ENCODE results near the gene SLC5A2. TPM values are rescaled to one million over a fixed set of nuclear protein-coding genes. Genes with fewer than 3 reads are reported as not detected.
A peak's percentile ranks its signal among the peaks of the same experiment; 100 is the strongest.

The SLC5A2 gene
- total and polyA plus RNA-seq, 2 of the 13 experiments (the other 11 are each of a cell fraction or from before 2014, with no cell fraction given): 0.24 to 0.97 TPM

DNA sequence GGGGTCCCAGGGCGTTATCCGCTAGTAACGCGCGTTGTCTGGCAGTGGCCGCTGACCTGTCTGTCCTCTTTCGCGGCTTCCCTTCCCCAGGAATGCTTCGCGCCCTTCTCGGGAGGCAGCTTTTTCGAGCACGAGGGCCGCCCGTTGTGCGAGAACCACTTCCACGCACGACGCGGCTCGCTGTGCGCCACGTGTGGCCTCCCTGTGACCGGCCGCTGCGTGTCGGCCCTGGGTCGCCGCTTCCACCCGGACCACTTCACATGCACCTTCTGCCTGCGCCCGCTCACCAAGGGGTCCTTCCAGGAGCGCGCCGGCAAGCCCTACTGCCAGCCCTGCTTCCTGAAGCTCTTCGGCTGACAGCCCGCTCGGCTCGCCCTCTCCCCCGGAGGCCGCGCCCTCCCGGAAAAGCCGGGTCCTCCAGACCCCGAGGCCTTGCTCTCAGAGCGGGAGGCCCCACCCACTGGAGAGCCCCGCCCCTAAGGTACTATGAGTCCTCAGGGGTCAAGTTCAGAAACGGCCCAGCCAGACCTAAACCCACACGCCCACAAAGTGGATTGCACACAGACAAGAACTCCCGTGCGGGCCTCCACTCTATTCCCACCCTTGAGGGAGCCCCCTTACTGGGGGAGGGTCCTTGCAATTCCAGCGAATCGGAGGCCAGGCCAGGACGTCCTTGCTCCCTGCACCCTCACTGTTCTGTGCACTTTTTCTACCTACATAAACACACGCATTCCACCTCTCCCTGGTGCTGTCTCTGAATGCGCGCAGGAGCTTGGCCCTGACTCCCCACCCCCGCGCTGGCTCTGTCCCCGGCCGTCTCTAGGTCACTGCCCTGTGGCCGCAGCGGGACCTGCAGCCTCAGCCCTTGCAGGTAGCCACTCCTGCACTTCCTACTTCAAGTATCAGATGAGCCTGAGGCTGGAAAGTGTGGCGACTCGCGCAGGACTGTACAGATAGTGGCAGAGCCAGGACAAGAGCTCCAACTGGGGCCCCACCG, 5.4 kb upstream of the SLC5A2 start (continued):
- TF ChIP-seq, protein P1, sequence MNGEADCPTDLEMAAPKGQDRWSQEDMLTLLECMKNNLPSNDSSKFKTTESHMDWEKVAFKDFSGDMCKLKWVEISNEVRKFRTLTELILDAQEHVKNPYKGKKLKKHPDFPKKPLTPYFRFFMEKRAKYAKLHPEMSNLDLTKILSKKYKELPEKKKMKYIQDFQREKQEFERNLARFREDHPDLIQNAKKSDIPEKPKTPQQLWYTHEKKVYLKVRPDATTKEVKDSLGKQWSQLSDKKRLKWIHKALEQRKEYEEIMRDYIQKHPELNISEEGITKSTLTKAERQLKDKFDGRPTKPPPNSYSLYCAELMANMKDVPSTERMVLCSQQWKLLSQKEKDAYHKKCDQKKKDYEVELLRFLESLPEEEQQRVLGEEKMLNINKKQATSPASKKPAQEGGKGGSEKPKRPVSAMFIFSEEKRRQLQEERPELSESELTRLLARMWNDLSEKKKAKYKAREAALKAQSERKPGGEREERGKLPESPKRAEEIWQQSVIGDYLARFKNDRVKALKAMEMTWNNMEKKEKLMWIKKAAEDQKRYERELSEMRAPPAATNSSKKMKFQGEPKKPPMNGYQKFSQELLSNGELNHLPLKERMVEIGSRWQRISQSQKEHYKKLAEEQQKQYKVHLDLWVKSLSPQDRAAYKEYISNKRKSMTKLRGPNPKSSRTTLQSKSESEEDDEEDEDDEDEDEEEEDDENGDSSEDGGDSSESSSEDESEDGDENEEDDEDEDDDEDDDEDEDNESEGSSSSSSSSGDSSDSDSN (CRISPR knock-in tag; IDR thresholded peaks at IDR 0.05): peak; percentile 82
- TF ChIP-seq KDM1A (CRISPR knock-in tag; IDR thresholded peaks at IDR 0.05): no peak
- TF ChIP-seq ZNF124 (CRISPR knock-in tag; IDR thresholded peaks at IDR 0.05): no peak; the same call in 1 of the 2 replicates
- TF ChIP-seq GTF2F1 (IDR thresholded peaks at IDR 0.05; ENCODE audit: low read length): no peak; the same call in 1 of the 2 replicates
- peak; percentile 28; the same call in 1 of the 2 replicates for TF ChIP-seq NFKB2 (CRISPR knock-in tag; IDR thresholded peaks at IDR 0.05; ENCODE audit: borderline replicate concordance)
- TF ChIP-seq, protein P2, sequence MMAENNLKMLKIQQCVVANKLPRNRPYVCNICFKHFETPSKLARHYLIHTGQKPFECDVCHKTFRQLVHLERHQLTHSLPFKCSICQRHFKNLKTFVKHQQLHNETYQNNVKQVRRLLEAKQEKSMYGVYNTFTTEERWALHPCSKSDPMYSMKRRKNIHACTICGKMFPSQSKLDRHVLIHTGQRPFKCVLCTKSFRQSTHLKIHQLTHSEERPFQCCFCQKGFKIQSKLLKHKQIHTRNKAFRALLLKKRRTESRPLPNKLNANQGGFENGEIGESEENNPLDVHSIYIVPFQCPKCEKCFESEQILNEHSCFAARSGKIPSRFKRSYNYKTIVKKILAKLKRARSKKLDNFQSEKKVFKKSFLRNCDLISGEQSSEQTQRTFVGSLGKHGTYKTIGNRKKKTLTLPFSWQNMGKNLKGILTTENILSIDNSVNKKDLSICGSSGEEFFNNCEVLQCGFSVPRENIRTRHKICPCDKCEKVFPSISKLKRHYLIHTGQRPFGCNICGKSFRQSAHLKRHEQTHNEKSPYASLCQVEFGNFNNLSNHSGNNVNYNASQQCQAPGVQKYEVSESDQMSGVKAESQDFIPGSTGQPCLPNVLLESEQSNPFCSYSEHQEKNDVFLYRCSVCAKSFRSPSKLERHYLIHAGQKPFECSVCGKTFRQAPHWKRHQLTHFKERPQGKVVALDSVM (CRISPR knock-in tag; IDR thresholded peaks at IDR 0.05): peak; percentile 87
- no peak; the same call in 1 of the 2 replicates for TF ChIP-seq TBX3 (IDR thresholded peaks at IDR 0.05; ENCODE audit: borderline replicate concordance)
- peak; percentile 57; the same call in 1 of the 2 replicates for TF ChIP-seq TBP (CRISPR knock-in tag; IDR thresholded peaks at IDR 0.05)
- TF ChIP-seq, protein P3, sequence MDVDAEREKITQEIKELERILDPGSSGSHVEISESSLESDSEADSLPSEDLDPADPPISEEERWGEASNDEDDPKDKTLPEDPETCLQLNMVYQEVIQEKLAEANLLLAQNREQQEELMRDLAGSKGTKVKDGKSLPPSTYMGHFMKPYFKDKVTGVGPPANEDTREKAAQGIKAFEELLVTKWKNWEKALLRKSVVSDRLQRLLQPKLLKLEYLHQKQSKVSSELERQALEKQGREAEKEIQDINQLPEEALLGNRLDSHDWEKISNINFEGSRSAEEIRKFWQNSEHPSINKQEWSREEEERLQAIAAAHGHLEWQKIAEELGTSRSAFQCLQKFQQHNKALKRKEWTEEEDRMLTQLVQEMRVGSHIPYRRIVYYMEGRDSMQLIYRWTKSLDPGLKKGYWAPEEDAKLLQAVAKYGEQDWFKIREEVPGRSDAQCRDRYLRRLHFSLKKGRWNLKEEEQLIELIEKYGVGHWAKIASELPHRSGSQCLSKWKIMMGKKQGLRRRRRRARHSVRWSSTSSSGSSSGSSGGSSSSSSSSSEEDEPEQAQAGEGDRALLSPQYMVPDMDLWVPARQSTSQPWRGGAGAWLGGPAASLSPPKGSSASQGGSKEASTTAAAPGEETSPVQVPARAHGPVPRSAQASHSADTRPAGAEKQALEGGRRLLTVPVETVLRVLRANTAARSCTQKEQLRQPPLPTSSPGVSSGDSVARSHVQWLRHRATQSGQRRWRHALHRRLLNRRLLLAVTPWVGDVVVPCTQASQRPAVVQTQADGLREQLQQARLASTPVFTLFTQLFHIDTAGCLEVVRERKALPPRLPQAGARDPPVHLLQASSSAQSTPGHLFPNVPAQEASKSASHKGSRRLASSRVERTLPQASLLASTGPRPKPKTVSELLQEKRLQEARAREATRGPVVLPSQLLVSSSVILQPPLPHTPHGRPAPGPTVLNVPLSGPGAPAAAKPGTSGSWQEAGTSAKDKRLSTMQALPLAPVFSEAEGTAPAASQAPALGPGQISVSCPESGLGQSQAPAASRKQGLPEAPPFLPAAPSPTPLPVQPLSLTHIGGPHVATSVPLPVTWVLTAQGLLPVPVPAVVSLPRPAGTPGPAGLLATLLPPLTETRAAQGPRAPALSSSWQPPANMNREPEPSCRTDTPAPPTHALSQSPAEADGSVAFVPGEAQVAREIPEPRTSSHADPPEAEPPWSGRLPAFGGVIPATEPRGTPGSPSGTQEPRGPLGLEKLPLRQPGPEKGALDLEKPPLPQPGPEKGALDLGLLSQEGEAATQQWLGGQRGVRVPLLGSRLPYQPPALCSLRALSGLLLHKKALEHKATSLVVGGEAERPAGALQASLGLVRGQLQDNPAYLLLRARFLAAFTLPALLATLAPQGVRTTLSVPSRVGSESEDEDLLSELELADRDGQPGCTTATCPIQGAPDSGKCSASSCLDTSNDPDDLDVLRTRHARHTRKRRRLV (CRISPR knock-in tag; IDR thresholded peaks at IDR 0.05): peak; percentile 78; the same call in 1 of the 2 replicates
- peak; percentile 89; the same call in 1 of the 2 replicates for TF ChIP-seq GZF1 (CRISPR knock-in tag; IDR thresholded peaks at IDR 0.05)
- TF ChIP-seq, protein P4, sequence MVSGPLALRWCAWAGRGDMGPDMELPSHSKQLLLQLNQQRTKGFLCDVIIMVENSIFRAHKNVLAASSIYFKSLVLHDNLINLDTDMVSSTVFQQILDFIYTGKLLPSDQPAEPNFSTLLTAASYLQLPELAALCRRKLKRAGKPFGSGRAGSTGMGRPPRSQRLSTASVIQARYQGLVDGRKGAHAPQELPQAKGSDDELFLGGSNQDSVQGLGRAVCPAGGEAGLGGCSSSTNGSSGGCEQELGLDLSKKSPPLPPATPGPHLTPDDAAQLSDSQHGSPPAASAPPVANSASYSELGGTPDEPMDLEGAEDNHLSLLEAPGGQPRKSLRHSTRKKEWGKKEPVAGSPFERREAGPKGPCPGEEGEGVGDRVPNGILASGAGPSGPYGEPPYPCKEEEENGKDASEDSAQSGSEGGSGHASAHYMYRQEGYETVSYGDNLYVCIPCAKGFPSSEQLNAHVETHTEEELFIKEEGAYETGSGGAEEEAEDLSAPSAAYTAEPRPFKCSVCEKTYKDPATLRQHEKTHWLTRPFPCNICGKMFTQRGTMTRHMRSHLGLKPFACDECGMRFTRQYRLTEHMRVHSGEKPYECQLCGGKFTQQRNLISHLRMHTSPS (CRISPR knock-in tag; IDR thresholded peaks at IDR 0.05; ENCODE audit: low read depth): peak; percentile 33; the same call in 1 of the 2 replicates
- peak; percentile 79; the same call in 1 of the 2 replicates for TF ChIP-seq ZNF296 (CRISPR knock-in tag; conservative IDR thresholded peaks at IDR 0.05)
- TF ChIP-seq GLI4 (CRISPR knock-in tag; IDR thresholded peaks at IDR 0.05; ENCODE audit: borderline replicate concordance): peak; percentile 52; the same call in 1 of the 2 replicates
- 0 out of 2 replicates have a peak, but pooled peaks have one; percentile 53 for TF ChIP-seq KAT7 (CRISPR knock-in tag; IDR thresholded peaks at IDR 0.05; ENCODE audit: borderline replicate concordance)
- no peak; the same call in none of the 2 replicates for TF ChIP-seq ZNF329 (CRISPR knock-in tag; IDR thresholded peaks at IDR 0.05; ENCODE audit: low read depth)
- peak; percentile 84 for TF ChIP-seq RNF2 (conservative IDR thresholded peaks at IDR 0.05; ENCODE audit: low read depth)
- no peak for TF ChIP-seq ARNT (IDR thresholded peaks at IDR 0.05)
